HG02852 (cell line): ENCODE data around the gene SH3BP4.

Experiments
- ATAC-seq: cut with Tn5 transposase; IDR thresholded peaks from one replicate; pipeline ENCODE4 v1.9.1; 2021; ENCODE audit warnings: mild to moderate bottlenecking, moderate library complexity; ENCODE audit not compliant: unreplicated experiment

The SH3BP4 gene

DNA sequence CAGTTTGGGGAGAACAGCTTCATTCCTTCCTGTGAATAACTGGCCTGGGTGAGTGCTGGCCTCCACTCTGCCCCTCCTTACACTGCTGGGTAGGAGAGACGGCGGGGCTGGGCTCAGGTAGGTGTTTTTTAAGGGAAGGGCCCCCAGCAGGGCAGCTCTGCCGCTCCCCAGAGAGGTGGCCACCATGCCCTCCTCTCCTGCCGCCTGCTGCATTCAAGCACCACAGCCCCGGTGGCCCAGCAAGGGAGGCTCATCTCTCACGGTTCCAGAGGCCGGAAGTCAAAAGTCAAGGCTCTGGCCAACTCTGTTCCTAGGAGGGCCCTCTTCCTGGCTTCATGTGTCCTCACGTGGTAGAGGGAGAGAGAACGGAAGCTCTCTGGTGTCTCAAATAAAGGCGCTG lies 81.1 kb downstream of the SH3BP4 start:
- ATAC-seq = no peak

DNA sequence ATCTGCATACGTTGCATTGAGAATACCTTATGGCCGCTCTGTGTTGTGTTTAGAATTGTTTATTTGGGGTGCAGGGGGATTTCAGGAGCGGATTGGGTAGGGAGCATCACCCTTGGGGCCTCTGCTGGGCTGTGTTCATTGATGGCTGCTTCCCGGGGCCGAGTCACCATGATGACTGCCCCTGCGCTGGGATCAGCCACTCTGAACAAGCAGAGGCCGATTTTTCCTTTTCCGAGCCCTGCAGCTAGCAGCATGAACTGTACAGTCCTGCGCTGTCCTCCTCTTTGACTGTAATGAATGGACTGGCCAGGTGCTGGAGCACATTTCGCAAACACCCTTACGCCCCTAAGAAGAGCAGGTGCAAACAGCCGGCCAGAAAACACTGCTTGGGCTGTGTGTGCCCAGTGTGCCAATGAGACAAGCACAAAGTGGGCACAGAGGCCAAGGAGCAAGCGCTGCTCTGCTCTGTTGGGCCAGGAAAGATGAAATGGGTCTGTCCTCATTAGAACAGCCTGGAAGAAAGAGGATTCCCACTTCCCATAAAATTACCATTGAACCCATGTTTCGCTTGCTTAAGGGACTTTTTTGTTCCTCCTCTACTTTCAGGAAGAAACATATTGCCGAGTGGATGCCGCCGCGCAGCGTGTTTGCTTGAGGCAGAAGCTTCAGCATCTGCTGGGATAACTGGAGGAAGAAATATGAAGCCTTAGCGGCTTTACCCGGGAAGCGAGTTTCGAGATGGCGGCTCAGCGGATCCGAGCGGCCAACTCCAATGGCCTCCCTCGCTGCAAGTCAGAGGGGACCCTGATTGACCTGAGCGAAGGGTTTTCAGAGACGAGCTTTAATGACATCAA lies 82.7 kb downstream of the SH3BP4 start:
- ATAC-seq = no peak

DNA sequence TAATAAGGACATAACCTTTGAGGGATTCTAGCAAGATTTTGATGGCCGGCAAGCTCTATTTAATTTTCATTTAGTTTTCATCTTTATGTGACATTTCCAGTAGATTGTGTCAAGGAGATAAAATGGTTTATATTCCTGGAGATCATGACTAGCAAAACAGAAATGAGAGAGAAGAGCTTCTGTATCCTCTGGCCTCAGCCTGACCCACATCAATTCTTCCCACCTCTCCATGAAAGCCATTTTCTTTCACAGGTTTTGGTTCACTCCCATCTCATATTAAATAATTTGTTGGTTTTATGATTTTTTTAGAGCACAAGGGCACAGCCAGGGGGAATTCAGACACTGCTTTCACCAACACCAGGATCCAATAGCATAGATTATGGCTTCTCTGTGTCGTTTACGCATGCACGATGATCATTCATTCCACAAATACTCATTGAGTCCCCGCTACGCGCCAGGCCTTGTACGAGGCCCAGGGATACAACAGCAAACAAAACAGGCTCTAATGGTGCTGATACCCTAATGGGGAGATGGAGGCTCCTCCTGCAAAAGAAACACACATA lies 85.9 kb downstream of the SH3BP4 start:
- no peak for ATAC-seq

DNA sequence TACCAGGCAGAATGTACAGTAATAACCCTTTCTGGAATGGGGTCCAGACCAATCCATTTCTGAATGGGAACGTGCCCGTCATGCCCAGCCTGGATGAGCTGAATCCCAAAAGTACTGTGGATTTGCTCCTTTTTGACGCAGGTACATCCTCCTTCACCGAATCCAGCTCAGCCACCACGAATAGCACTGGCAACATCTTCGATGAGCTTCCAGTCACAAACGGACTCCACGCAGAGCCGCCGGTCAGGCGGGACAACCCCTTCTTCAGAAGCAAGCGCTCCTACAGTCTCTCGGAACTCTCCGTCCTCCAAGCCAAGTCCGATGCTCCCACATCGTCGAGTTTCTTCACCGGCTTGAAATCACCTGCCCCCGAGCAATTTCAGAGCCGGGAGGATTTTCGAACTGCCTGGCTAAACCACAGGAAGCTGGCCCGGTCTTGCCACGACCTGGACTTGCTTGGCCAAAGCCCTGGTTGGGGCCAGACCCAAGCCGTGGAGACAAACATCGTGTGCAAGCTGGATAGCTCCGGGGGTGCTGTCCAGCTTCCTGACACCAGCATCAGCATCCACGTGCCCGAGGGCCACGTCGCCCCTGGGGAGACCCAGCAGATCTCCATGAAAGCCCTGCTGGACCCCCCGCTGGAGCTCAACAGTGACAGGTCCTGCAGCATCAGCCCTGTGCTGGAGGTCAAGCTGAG lies 89.6 kb downstream of the SH3BP4 start:
- ATAC-seq = no peak

DNA sequence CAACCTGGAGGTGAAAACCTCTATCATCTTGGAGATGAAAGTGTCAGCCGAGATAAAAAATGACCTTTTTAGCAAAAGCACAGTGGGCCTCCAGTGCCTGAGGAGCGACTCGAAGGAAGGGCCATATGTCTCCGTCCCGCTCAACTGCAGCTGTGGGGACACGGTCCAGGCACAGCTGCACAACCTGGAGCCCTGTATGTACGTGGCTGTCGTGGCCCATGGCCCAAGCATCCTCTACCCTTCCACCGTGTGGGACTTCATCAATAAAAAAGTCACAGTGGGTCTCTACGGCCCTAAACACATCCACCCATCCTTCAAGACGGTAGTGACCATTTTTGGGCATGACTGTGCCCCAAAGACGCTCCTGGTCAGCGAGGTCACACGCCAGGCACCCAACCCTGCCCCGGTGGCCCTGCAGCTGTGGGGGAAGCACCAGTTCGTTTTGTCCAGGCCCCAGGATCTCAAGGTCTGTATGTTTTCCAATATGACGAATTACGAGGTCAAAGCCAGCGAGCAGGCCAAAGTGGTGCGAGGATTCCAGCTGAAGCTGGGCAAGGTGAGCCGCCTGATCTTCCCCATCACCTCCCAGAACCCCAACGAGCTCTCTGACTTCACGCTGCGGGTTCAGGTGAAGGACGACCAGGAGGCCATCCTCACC lies 90.2 kb downstream of the SH3BP4 start:
- no peak for ATAC-seq

DNA sequence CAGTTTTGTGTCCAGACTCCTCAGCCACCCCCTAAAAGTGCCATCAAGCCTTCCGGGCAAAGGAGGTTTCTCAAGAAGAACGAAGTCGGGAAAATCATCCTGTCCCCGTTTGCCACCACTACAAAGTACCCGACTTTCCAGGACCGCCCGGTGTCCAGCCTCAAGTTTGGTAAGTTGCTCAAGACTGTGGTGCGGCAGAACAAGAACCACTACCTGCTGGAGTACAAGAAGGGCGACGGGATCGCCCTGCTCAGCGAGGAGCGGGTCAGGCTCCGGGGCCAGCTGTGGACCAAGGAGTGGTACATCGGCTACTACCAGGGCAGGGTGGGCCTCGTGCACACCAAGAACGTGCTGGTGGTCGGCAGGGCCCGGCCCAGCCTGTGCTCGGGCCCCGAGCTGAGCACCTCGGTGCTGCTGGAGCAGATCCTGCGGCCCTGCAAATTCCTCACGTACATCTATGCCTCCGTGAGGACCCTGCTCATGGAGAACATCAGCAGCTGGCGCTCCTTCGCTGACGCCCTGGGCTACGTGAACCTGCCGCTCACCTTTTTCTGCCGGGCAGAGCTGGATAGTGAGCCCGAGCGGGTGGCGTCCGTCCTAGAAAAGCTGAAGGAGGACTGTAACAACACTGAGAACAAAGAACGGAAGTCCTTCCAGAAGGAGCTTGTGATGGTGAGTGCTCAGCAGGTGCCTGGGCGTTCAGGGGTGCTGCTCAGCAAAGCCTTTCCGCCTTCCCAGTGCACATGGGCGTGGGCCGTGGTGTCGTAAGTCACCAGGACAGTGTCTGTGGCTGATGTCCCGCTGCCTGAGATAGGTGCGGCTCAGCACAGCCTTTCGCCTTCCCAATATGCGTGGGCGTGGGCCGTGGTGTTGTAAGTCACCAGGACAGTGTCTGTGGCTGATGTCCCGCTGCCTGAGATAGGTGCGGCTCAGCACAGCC lies 91.0 kb downstream of the SH3BP4 start:
- ATAC-seq = no peak

DNA sequence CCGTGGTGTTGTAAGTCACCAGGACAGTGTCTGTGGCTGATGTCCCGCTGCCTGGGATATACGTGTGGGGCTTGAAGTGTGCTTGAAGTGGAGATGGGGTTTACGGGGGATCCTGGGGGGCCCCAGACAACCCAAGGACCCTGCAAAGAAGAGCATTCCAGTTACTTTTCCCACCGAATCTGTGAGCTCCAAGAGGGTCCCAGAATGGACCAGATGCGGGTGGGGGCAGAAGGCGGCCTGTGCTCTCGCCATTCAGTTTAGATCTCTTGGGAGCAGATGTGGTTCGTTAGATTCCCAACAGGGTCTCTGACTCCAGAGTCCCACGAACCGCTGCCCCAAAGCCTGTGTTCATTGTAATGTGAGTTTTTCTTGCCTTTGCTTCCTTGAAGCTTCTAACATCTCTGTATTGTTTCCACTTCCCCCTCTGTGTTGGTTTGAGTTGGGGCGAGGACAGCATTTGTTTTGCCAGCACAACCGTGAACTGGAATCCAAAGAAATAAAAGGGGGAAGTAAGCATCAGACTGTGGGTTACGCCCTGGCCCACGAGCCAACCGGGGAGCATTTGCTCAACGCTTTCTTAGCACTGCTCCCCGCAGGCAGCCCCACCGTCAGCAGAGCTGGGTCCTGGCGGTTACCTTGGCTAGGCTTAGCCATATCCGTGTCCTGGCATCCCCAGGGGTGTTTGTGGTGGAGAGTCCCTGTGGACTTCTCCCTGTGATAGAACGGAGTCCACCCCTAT lies 92.1 kb downstream of the SH3BP4 start:
- ATAC-seq = no peak

DNA sequence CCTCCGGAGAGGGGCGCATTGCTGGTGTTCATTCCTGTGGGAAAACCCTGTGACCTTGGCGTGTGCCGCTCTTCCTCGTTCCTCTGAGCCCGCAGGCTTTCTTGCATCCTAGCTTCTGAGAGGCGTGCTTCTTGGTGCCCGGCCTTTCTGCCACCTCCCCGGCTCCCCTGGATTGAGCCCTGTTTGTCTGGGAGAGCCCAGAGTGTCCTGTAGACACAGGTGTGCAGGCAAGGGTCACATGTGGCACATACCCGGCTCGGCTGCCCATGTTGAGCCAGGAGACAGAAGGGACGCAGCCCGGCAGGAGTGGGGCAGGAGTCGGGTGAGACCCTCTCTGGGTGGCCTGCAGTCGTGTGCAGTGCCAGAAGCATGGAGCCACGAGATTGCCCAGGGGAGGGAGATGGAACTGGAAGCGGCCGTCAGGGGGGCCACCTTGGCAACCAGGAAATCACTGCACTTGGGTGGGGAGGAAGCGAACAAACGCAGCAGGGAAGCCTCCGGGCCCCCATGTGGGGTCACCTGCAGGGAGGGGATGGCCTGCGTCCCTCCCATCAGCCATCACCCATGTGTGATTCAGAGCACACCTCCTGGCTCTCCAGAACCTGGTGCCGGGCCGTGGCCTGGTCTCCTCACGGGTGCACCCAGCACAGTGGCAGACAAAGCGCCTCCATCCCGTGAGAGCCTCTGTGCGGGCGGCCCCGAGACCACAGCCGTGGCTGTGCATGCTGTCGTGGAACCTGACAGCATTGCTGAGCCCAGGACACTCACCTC lies 92.9 kb downstream of the SH3BP4 start:
- no peak for ATAC-seq

DNA sequence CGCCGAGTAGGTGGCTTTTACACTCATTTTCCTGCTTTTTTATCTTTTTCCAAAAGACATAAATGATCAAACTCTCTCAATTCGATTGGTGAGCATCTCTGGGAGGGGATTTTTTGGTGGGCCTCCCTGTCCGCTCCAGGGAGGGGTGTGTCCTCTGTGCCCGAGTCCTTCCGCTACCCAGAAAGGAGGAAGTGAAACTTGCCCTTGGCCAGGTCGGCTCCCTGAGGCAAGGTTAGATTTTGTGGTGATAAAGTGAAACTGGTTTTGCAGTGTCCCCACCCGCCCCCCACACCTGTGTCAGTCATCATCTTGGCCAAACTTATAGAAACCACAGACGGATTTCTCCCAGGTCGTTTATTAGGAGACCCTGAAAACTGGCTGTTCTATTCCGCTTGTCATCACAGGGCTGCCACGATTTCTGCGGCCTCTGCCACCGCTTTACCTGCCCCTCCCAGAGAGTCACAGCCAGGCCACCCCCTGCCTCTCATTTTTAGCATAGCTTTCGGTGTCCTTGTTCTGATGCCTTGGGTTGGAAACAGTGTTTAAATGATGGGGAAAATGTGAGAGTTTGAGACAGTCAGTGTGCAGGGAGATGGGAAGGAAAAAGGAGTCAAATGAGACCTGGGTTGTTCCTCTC lies 93.6 kb downstream of the SH3BP4 start:
- no peak for ATAC-seq

DNA sequence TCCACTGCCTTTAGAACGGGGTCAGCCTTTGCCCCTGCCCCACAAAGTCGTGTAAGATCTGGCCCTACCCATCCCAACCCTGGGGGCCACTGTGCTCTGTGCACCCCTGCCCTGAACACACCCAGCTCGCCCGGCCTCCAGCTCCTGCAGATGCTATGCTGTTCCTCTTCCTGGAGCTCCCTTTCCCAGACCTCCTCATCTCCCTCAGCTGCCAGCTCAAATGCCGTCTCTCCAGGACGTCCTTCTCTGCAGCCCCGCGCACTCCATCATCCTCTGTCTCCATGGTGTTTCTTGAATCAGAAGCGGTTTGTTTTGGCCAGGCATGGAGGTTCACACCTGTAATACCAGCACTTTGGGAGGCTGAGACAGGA lies 94.1 kb downstream of the SH3BP4 start:
- ATAC-seq = no peak

DNA sequence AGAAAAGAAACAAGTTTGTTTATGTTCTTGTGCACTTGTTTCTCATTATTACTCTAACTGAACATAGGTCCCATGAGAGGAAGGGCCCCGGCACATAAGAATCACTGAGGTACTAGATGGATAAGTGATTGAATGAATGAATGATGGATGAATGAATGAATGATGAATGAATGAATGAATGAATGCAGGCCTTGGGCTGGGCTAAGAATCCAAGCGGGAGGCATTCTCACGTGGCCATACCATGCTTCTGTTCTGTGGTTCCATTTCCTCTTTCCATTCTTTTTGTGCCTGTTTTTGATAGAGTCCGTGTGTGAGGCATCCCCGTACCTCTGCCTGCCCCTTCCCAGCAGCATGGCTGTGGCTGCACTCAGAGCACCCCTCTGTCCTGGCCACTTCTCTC lies 94.8 kb downstream of the SH3BP4 start:
- ATAC-seq = no peak

DNA sequence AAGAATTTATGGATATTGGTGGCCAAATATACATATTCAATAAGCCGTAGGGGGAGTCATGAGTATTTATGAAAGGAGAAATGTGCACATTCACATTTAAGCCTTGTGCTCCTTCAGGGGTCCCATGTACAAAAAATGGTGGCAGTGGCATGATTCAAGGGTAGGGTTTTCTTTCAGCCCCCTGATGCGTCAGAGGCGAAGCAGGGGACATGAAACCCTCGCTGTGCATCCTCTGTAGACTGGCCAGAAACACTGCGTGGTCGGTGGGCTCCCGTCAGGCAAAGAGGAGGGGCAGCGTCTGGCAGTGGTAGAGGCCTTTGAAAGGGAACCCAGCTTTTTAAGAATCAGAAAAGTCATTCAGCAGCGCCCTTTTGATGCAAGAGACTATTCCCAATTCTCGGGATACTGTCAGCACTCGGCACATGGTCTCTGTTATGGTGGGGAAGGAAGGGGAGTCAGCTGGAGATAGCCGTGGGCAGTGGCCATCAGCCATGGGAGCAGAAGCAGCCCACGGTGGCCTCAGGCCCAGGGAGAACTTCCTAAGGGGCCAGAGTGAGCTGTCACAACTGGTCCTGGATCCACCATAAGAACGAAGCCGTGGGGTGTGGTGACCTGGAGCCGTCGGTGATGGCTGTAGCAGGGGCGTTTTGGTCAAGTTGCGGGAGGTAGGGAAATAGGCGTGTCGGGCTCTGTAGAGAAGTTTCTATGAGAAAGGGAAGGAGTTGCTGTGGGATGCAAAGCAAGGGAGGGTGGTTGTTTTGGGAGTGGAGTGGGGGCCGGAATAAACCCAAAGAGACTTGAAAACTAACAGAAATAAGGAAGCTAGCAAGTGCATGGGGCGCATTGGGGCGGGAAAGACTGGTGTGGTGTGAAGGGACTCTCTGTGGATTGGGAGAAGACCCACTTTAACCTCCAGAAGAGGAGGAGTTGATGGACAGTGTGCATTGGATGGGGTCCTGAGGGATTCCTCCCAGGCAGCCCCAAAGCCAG lies 95.6 kb downstream of the SH3BP4 start:
- ATAC-seq = no peak

DNA sequence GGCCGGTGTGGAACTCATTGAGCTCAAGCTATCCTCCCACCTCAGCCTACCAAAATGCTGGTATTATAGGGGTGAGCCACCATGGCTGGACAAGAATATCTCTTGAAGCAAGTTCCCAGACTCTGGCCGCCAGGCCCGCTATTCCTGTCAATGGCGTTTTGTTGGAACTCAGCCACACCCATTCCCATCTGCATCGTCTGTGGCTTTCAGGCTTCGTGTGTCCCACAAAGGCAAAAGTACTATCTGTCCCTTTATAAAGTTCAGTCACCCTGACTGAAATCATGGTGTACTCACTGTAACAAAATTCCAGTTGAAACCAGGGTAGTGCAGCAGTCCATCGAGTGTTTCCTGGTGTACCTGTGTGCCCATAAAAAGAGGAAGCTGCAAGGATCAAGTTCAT lies 96.7 kb downstream of the SH3BP4 start:
- ATAC-seq = no peak

DNA sequence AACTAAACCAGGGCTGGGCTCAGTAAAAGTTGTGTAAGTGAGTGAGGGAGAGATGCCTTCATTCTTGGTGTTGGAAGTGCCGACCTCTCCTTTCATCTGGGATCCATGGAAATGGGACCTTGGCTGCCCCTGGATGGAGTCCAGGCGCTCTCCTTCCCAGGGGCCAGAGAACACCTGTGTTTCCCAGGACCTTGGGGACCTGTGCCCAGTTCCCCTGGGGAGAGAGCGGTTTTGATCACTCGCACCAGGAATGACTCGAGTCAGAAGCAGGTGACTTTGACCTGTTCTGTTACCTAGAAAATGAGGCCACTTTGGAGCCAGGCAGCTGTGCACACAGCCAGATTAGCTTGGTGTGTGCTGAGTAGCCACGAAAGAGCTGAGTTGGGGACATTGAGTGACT lies 97.3 kb downstream of the SH3BP4 start:
- no peak for ATAC-seq

DNA sequence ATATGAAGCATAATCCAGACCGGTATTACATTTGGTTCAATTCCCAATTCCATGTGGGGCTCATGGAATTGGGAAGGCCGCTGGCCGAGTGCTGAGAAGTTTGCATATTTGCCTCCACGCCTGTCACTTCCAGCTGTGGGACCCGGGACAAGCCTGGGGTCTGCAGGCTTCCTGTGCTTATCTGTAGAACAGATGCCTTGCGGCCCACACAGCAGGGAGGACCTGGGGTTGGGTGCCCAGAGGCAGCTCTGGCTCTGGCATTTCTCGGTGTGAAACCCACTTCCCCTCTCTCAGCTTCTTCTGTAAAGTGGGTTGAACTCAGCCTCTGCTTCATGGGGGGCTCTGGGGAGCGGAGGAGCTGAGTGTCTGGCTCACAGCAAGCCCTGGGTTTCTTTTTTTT lies 97.9 kb downstream of the SH3BP4 start:
- no peak for ATAC-seq

DNA sequence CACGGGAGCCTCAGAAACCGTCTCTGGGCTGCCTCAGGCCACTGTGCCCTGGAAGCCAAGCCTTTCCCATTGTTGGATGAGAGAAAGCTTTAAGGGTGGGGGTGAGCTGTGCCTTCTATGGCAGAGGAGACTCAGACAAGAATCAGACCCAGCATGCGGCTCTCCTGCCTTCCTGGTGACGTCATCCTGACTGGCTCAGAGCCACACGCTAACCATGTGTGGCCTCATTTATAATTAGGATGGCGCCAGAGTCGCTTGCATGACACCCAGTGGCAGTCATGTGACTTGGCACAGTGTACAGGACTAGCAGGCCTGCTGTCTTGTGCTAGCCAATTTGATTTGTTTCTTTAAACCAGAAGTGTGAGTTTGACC lies 99.1 kb downstream of the SH3BP4 start:
- ATAC-seq = no peak

DNA sequence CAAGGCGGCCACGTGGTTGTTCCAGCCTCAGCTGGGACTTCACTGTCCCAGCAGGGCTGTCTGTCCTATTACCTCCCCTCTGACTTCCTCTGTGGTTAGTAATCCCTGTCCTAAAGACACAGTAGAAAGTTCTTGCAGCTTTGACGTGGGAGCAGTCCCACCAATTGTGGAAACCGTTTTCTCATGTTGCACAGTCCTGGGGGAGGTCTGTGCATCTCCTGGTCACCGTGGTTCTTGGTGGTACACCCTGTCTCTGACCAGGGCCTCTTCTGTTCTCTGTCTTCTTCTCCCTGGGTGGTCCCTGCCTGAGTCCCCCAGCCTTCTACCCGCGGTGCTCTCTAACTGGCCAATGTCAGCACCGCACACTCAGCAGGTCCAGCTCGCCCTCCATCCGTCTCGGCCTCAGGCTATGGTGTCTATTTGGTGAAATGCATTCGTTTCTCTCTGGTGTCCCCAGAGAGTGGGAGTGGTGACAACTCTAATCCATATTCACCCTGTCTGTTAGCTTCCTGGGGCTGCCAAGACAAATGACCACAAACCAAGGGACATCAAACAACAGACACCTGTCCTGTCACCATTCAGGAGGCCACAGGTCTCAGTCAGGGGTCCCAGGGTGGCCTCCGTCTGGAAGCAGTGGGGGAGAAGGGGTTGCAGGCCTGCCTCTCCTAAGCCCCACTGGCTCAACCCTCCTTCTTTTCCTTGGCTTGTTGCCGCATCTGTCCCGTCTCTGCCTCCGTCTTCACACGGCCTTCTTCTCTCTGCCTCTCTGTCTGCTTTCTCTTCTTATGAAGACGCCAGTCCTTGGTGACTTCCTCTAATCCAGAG lies 99.8 kb downstream of the SH3BP4 start:
- ATAC-seq = no peak
